ENCODE measurements around the gene GRPEL1.

The GRPEL1 gene

GRCh38 chr4:7062816-7063215, 5.0 kb downstream of the GRPEL1 start:
- no peak for DNase-seq

- no peak for DNase-seq
Observed at GRCh38 chr4:7061815-7062214, 6.0 kb downstream of the GRPEL1 start.

- no peak for DNase-seq
Observed at GRCh38 chr4:7060346-7061150, 7.3 kb downstream of the GRPEL1 start.

- DNase-seq: no peak
Observed at GRCh38 chr4:7059662-7060061, 8.2 kb downstream of the GRPEL1 start.

GRCh38 chr4:7058792-7059191, 9.1 kb downstream of the GRPEL1 start:
- DNase-seq: no peak

GRCh38 chr4:7055990-7056325, 11.9 kb downstream of the GRPEL1 start:
- DNase-seq: no peak

- no peak for DNase-seq
Observed at GRCh38 chr4:7055111-7055989, 12.5 kb downstream of the GRPEL1 start.

GRCh38 chr4:7054106-7054880, 13.6 kb downstream of the GRPEL1 start:
- DNase-seq: no peak

GRCh38 chr4:7052923-7053715, 14.7 kb downstream of the GRPEL1 start:
- peak; percentile 11 to 47 for DNase-seq

GRCh38 chr4:7052313-7052712, 15.6 kb downstream of the GRPEL1 start:
- DNase-seq: no peak

GRCh38 chr4:7051905-7052304, 16.0 kb downstream of the GRPEL1 start:
- DNase-seq: no peak

GRCh38 chr4:7051144-7051495, 16.7 kb downstream of the GRPEL1 start:
- no peak for DNase-seq

- no peak for DNase-seq
Observed at GRCh38 chr4:7050481-7051143, 17.3 kb downstream of the GRPEL1 start.

- DNase-seq: no peak
Observed at GRCh38 chr4:7049739-7050138, 18.1 kb downstream of the GRPEL1 start.

- DNase-seq: no peak
Observed at GRCh38 chr4:7049295-7049694, 18.6 kb downstream of the GRPEL1 start.

- no peak for DNase-seq
Observed at GRCh38 chr4:7048642-7049041, 19.2 kb downstream of the GRPEL1 start.

GRCh38 chr4:7046971-7047370, 20.9 kb downstream of the GRPEL1 start:
- DNase-seq: no peak

GRCh38 chr4:7045961-7046921, 21.6 kb downstream of the GRPEL1 start:
- no peak for DNase-seq

GRCh38 chr4:7045553-7045952, 22.3 kb downstream of the GRPEL1 start:
- no peak for DNase-seq

- no peak for DNase-seq
Observed at GRCh38 chr4:7044137-7044930, 23.5 kb downstream of the GRPEL1 start.
